IPS-18a (cell line): ENCODE data around the gene MED9.

ENCODE experiments used
- H3K27ac ChIP-seq: one replicate; pipeline ENCODE4 v1.5.1; 2013; ENCODE audit warnings: low read length
- H3K27me3 ChIP-seq: one replicate; pipeline ENCODE4 v1.6.1; 2013; ENCODE audit warnings: mild to moderate bottlenecking, low read length; ENCODE audit not compliant: control insufficient read depth, insufficient read depth
- H3K36me3 ChIP-seq: one replicate; pipeline ENCODE4 v1.6.1; 2013; ENCODE audit warnings: low read depth, low read length; ENCODE audit not compliant: control insufficient read depth
- H3K4me1 ChIP-seq: one replicate; pipeline ENCODE4 v1.6.1; 2013; ENCODE audit warnings: low read depth, low read length; ENCODE audit not compliant: control insufficient read depth
- H3K4me3 ChIP-seq: one replicate; pipeline ENCODE4 v1.5.1; 2013; ENCODE audit warnings: low read length
- H3K9ac ChIP-seq: one replicate; pipeline ENCODE4 v1.6.1; 2013; ENCODE audit warnings: mild to moderate bottlenecking, low read length, moderate library complexity
- H3K9me3 ChIP-seq: one replicate; pipeline ENCODE4 v1.6.1; 2013; ENCODE audit warnings: low read depth, low read length; ENCODE audit not compliant: control insufficient read depth

MED9 gene

DNA sequence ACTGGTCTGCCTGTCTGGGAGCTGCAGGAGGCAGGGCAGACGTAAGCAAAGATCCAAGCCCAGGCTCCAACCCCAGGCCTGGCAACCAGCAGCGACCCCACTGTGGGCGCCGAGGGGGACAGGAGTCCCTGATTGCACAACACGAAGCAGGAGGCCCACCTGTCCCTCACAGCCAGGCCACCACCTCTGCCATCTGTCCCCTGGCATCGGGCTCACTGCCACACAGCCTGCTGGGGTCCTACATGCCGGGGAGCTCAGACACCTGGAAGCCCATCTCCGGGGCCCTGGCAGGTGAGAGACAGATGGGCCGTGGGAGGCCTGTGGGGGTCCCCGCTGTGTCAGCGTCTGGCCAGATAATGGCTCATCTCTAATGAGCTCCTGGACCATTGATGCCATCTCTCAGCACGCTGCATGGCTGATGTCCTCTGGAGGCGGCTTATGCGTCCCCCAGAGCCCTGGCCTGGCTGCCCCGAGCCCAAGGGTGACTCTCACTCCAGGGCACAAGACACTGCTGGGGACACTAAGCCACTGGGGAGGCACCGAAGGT lies 30.7 kb downstream of the MED9 start:
- Histone ChIP-seq H3K9me3 (no peaks in the 10 kb centered on the region), H3K27me3 (no peaks in the 10 kb centered on the region), H3K36me3 (no peaks in the 10 kb centered on the region), H3K4me3 (no peak overlapping the region), H3K27ac (no peak overlapping the region), H3K9ac (no peak overlapping the region), H3K4me1 (no peaks in the 10 kb centered on the region)

GRCh38 chr17:17508019-17508535 lies 31.3 kb downstream of the MED9 start:
- no peaks in the 10 kb centered on the region for H3K36me3 ChIP-seq
- no peak overlapping the region for H3K4me3 ChIP-seq
- H3K4me1 ChIP-seq = no peaks in the 10 kb centered on the region
- no peak overlapping the region for H3K9ac ChIP-seq
- H3K27me3 ChIP-seq = no peaks in the 10 kb centered on the region
- H3K27ac ChIP-seq = no peak overlapping the region
- no peaks in the 10 kb centered on the region for H3K9me3 ChIP-seq

- Histone ChIP-seq H3K4me3 (no peak overlapping the region), H3K4me1 (no peaks in the 10 kb centered on the region), H3K9ac (no peak overlapping the region)
These were observed 32.1 kb downstream of the MED9 start for GRCh38 chr17:17508646-17509591.

GRCh38 chr17:17509601-17510425 lies 33.0 kb downstream of the MED9 start:
- H3K9ac ChIP-seq = no peak overlapping the region
- no peak overlapping the region for H3K4me3 ChIP-seq
- H3K9me3 ChIP-seq = no peaks in the 10 kb centered on the region
- H3K27ac ChIP-seq = no peak overlapping the region
- peaks cover 3% of the 10 kb centered on the region for H3K4me1 ChIP-seq
- no peaks in the 10 kb centered on the region for H3K36me3 ChIP-seq
- H3K27me3 ChIP-seq = no peaks in the 10 kb centered on the region

More at GRCh38 chr17:17508646-17509591, 32.1 kb downstream of the MED9 start:
- Histone ChIP-seq H3K27me3 (no peaks in the 10 kb centered on the region), H3K9me3 (no peaks in the 10 kb centered on the region), H3K36me3 (no peaks in the 10 kb centered on the region), H3K27ac (no peak overlapping the region)

DNA sequence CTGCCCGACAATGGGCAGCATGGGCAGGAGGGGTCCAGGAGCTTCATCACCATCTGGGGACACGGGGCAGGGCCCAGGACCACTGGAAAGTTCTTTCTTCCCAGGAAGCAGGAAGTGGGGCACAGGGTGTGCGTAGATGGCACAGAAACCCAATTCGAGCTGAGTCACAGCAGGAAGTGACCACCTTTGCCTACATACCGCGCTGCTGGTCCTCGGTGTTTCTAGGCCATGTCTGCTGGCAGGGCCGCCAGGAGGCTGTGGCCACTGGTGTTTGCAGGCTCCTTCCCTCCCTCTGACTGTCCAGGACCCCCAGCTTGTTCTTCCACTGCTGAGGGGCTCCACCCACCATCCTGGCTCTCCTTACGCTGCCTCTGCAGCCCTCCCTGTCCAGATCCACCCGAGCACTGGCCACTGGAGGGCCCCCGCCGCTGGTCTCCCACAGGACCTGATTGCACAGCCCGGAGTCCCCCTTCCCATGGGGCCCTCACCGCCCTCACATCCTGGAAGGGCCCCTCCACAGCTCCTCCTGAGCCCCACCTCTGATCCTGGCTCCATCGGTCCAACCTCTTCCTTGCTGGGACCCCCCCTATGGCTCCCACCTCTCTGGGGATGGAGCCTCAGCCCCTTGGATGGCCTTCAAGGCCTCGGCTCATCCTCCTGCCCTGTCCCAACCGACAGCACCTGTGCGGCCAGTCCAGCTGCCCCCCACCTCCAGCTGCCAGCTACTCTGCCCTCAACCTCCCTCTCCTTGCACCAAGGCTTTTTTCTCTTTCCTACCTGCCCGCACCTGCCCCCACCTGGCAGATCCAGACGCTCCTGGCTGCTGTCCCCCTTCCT lies 33.9 kb downstream of the MED9 start:
- Histone ChIP-seq H3K4me1 (peaks cover 12% of the 10 kb centered on the region), H3K36me3 (no peaks in the 10 kb centered on the region), H3K9me3 (no peaks in the 10 kb centered on the region), H3K27me3 (no peaks in the 10 kb centered on the region), H3K9ac (no peak overlapping the region), H3K27ac (no peak overlapping the region), H3K4me3 (no peak overlapping the region)

DNA sequence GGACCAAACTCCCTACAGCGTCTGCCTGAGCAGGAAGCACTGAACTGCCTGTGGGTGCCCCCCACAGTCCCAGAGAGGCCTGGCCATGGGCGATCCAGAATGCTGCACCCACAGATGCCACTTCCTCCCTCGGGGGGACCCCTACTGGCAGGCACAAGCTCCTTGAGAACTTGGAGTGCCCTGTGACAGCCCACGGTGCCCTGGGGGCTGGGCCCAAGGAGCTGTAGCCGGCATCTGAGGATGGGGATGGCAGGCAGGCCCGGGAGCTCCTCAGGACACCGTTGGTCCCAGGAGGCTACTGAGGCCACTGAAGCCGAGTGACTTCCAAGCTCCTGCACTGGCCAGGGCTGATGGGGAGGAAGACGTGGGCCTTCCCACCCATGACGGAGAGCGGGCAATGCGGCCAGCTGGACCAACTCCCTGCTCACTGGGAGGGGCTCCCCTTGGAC lies 34.5 kb downstream of the MED9 start:
- no peak overlapping the region for H3K9ac ChIP-seq
- H3K4me3 ChIP-seq = no peak overlapping the region
- H3K27me3 ChIP-seq = no peaks in the 10 kb centered on the region
- no peaks in the 10 kb centered on the region for H3K36me3 ChIP-seq
- peaks cover 14% of the 10 kb centered on the region for H3K4me1 ChIP-seq
- no peak overlapping the region for H3K27ac ChIP-seq
- no peaks in the 10 kb centered on the region for H3K9me3 ChIP-seq

DNA sequence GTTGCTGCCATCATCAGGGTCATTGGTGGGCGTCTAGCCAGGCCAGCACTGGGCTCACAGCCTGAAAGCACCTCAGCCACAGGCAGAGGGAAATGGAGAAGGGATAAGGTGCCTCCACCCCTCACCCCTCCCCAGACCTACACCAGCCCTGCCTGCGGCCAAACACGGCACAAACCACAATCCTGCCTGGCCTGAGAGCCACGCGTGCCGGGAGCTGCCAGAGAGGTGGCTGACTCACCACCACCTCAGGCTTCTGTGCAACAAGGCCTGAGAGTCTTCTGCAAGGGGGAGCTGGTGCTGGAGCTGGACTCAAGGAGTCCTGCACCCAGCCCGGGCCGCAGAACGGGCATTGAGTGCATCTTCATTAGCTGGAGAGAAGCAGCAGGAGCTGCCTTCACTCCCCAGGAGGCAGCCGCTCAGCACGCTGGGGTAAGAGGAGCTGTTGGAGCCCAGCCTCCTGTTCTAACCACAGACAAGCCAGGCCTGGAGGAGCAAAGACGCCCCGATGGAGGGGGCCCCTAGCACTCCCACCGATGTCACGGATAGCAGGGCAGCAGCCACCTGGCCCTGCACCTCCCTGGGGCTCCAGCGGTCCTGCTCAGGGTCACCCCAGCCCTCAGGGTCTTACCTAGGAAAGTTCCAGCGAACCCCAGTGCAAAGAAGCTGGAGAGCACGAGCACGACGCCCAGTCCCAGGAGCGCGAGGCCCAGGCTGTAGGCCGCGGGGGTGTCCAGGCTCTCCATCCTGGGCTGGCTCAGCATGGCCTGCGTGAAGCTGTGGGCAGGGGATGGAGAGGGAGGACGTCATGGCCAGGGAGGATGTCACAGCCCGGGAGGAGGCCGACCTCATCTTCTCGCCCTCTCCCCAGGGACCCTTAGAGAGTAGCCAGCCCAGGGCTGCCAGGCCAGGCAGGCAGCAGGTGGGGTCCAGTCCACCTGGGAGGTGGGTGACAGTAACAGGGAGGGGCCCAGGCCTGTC lies 35.4 kb downstream of the MED9 start:
- Histone ChIP-seq H3K9me3 (no peaks in the 10 kb centered on the region), H3K36me3 (no peaks in the 10 kb centered on the region), H3K9ac (no peak overlapping the region), H3K27me3 (no peaks in the 10 kb centered on the region), H3K4me3 (no peak overlapping the region), H3K27ac (no peak overlapping the region), H3K4me1 (peaks cover 14% of the 10 kb centered on the region)

DNA sequence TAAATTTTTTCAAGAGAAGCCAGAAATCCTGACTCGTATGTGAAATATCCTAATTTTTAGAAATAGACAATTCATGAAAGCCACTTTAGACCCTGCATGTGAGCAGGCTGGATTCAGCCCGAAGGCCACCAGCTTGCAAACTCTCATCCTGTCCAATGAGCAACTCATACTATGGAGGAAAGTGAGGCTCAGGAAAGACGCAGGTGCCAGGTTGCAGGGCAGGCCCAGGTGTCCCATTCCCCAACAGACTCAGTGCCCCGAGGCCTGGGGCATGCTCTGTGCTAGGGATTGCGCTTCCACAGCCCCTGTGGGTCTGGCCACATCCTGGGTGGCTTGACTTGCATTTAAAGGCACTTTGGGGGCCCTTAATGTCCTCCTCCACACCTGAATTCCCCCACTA lies 36.1 kb downstream of the MED9 start:
- no peak overlapping the region for H3K4me3 ChIP-seq
- no peaks in the 10 kb centered on the region for H3K9me3 ChIP-seq
- H3K4me1 ChIP-seq = peaks cover 14% of the 10 kb centered on the region
- H3K27ac ChIP-seq = no peak overlapping the region
- no peaks in the 10 kb centered on the region for H3K27me3 ChIP-seq
- H3K9ac ChIP-seq = no peak overlapping the region
- no peaks in the 10 kb centered on the region for H3K36me3 ChIP-seq

GRCh38 chr17:17513626-17514025 lies 36.8 kb downstream of the MED9 start:
- no peaks in the 10 kb centered on the region for H3K27me3 ChIP-seq
- no peaks in the 10 kb centered on the region for H3K9me3 ChIP-seq
- H3K4me3 ChIP-seq = no peak overlapping the region
- H3K36me3 ChIP-seq = no peaks in the 10 kb centered on the region
- peaks cover 14% of the 10 kb centered on the region for H3K4me1 ChIP-seq
- H3K27ac ChIP-seq = no peak overlapping the region
- H3K9ac ChIP-seq = no peak overlapping the region

DNA sequence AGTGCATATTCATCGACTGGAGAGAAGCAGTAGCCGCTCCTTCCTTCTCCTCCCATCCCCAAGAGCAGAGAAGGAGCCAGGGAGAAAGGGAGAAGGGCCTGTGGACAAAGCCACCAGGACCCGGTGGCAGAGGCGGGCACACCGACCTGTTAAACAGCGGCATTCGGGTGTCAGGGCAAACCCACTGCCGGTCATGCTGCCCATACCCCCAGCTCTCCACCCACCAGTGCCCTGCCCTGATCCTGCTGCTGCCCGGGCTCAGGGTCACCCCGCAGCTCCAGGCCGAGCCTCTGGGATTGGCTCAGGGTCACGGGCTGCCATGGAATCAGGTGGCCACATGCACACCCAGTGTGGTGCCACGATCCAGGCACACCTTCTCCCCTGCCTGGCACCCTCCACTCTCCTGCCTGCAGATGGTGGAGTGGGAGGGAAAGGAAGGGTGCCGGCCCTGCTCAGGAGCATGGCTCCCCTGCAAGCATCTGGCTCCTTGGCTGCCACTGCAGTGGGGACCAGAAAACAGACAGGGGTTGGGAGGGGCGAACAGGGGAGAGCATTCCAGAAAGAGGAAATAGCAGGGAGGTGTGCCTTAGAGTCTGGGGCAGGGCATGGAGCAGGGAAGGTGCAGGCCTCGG lies 37.7 kb downstream of the MED9 start:
- Histone ChIP-seq H3K27ac (no peak overlapping the region), H3K4me3 (no peak overlapping the region), H3K4me1 (peaks cover 14% of the 10 kb centered on the region), H3K9ac (no peak overlapping the region), H3K36me3 (no peaks in the 10 kb centered on the region), H3K9me3 (no peaks in the 10 kb centered on the region), H3K27me3 (no peaks in the 10 kb centered on the region)
